Stimulated activated CD8-positive, alpha-beta memory T cell treated with anti-CD3 and anti-CD28 coated beads, Interleukin-15, amount 100 ng/mL, for 4 hours (primary cell): ENCODE results near the gene MCM3.

Experiments used
- DNase-seq, 2 donors: peaks; one replicate each; pipeline ENCODE4 v3.0.0-alpha.2; 2020; ENCODE audit warnings: low read depth in 2 of 2

MCM3 gene

GRCh38 chr6:52251113-52251512, 33.4 kb downstream of the MCM3 start:
- no peak for DNase-seq

DNA sequence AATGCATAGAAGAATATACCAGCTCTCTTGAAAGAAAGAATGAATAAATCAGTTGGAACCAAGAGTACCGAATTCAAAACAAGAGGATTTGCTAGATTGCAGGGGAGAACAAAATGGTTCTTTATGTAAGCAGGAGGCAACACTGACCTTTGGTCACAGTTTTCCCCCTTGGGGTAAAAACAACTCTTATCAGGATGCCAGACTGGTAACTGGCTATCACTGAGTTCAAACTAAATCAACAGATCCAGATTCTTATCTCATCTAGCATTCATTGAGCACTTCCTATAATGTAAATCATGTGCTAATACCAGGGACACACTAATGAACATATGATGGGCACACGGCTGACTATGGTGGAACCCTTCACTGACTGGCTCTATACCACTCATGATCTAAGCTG, 35.5 kb downstream of the MCM3 start:
- DNase-seq: no peak

DNA sequence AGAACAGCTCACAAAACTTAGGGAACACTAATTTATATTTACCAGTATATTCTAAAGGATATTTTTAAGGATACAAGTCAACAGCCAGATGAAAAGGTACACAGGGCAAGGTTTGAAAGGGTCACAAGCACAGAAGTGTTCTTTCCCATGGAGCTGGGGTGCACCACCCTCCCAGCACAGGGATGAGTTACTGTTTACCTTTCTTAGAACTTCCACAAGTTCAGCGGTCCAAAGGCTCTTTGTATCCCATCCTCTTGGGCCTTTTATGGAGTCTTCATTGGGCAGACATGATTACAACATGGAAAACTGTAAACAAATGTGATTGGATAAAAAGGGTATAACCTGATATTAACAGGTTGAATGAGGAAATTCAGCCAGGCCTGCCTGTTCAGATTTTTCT, 39.1 kb downstream of the MCM3 start:
- DNase-seq: no peak

- DNase-seq: no peak
These were observed 40.1 kb downstream of the MCM3 start, which contains the start of gene IL17F for GRCh38 chr6:52244400-52244799. TSS of gene IL17F (minus strand) at chr6:52244500. CDS start at chr6:52244429, 71 bp downstream.

- DNase-seq: no peak
These were observed 41.2 kb downstream of the MCM3 start for GRCh38 chr6:52243282-52243893.

DNA sequence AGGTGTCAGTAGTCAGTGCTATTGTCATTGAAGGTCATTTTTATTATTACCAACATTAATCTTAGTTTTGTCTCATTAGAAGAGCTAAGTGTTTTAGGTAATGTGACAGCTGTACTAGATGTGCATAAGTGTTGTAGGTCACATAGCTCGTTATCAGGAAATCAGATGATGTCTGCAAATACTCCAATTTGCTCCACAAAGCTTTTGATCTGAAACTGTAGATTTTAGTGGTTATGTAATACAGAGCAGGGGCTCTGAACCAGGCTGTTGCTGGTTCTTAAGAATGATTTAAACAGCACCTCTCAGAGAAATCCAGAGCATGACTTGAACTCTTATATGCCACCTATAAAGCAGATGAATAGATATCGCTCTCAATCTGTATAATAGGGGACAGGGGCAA, 42.7 kb downstream of the MCM3 start:
- DNase-seq: no peak

GRCh38 chr6:52233975-52234823, 50.3 kb downstream of the MCM3 start:
- no peak for DNase-seq

GRCh38 chr6:52233005-52233404, 51.5 kb downstream of the MCM3 start:
- DNase-seq: no peak

GRCh38 chr6:52231406-52232127, 53.0 kb downstream of the MCM3 start:
- no peak for DNase-seq

DNA sequence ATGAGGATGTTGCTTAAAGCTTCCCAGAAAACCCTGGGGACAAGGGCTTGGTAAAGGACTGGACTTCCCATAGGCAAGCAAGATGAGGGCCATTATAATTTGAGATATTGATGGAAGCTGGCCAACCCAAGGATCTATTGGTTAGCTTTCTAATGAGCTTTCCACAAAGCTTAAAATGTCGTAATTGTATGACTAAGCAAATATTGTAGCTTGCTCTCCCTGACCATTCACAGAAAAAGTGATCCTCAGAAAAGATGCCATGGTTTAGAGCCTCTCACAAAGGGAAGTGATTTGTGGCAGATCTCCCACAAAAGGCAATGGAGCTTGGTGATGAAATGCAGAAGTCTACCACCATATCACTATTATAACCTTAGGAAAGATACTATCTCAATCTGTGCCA, 53.9 kb downstream of the MCM3 start:
- DNase-seq: no peak

- DNase-seq: no peak
These were observed 57.0 kb downstream of the MCM3 start for GRCh38 chr6:52227495-52227894.

GRCh38 chr6:52221302-52221701, 63.2 kb downstream of the MCM3 start:
- DNase-seq: no peak

GRCh38 chr6:52217761-52218160, 66.8 kb downstream of the MCM3 start:
- no peak for DNase-seq

DNA sequence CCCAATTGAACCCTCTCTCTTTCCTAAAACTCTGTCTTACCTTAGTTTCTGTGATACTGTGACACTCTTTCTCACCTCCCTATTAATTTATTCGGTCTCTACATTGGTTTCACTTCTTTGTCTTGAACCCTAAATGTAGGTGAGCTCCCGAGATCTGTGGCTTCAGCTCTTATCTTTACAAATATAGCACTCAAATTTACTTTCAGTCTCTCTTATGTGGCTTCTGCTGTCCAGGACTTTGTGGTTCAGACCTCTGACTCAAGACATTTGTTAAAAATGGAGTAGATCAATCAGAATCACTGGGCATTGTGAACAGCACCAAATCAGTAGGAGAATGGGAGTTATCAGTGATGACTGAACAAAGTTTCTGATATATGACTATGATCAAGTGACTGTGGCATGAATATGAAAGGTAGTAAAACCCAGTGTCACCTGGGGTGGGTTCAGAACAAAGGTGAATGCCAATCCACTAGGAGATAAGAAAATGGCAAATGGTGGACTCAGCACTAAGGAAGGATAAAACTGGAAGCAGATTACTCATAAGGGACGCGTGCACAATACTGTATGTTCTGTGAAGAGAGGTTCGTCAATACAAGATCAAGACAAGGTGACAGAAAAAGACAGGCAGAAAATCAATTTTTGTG, 67.5 kb downstream of the MCM3 start:
- DNase-seq: no peak

GRCh38 chr6:52215787-52216186, 68.8 kb downstream of the MCM3 start:
- no peak for DNase-seq
